ENCODE data around the gene PTPRG. TPM values are rescaled to one million over a fixed set of nuclear protein-coding genes. Genes with fewer than 3 reads are reported as not detected.

Gene PTPRG
- total RNA-seq, 2 donors from 2014 or later, result 26.0 to 26.3 TPM

DNA sequence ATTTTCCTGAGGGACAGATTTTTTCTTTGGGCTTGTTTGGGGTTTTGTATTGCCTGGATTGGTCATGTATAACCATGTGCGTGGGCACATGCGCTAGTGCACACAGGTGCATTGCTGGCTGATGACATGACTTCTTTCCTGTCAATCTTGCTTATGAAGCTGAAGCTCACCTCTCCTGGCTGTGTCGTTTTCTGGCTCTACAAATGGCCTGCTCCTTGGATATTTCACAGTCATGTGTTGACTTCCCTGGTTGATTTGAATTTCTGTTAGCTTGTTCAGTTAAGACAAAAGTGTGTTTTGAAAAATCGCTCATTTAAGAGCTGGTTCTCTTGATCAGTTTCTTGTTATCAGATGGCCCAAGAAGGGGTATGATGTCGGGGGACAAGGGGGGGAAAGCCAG is 11.5 kb downstream of the PTPRG start:
- intact Hi-C loops (cut with DNase I), result no loop called here
- TF ChIP-seq, protein P1, sequence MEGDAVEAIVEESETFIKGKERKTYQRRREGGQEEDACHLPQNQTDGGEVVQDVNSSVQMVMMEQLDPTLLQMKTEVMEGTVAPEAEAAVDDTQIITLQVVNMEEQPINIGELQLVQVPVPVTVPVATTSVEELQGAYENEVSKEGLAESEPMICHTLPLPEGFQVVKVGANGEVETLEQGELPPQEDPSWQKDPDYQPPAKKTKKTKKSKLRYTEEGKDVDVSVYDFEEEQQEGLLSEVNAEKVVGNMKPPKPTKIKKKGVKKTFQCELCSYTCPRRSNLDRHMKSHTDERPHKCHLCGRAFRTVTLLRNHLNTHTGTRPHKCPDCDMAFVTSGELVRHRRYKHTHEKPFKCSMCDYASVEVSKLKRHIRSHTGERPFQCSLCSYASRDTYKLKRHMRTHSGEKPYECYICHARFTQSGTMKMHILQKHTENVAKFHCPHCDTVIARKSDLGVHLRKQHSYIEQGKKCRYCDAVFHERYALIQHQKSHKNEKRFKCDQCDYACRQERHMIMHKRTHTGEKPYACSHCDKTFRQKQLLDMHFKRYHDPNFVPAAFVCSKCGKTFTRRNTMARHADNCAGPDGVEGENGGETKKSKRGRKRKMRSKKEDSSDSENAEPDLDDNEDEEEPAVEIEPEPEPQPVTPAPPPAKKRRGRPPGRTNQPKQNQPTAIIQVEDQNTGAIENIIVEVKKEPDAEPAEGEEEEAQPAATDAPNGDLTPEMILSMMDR (IDR thresholded peaks at IDR 0.05), result no peak

DNA sequence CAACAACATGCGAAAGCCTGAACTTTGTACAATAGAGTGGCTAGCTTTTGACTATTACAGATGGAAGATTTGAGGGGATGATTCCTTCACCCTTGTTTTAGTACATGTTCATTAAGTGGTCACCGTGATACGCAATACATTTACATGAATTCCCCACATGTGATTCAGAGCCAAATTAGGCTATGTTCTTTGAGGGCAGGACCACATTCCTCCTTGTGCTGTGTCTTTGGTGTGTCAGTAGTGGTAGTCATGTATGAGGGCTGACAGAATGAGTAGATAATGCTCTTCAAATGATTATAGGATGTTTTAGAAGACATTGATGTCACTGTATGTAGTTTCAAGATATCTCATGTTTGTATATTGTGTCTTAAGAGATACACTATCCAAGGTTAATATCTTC is 12.1 kb downstream of the PTPRG start:
- no peaks in the 10 kb centered on the region for H3K36me3 ChIP-seq
- no peaks in the 10 kb centered on the region for H3K9me3 ChIP-seq
- H3K9ac ChIP-seq (ENCODE audit: low read depth in 2 of 2, low read length in 2 of 2), result no peak overlapping the region
- no peaks in the 10 kb centered on the region for H3K4me1 ChIP-seq
- H3K4me3 ChIP-seq, result no peak overlapping the region
- intact Hi-C loops (cut with DNase I), result no loop called here
- no peak overlapping the region for H3K27ac ChIP-seq
- H3K27me3 ChIP-seq, result no peaks in the 10 kb centered on the region
- TF ChIP-seq, protein P1 (IDR thresholded peaks at IDR 0.05), result no peak
- no peak for DNase-seq

More for the DNA sequence above, 11.5 kb downstream of the PTPRG start:
- Histone ChIP-seq H3K36me3 (no peaks in the 10 kb centered on the region), H3K4me3 (no peak overlapping the region), H3K9me3 (no peaks in the 10 kb centered on the region), H3K9ac (ENCODE audit: low read depth in 2 of 2, low read length in 2 of 2) (no peak overlapping the region), H3K27me3 (no peaks in the 10 kb centered on the region), H3K27ac (no peak overlapping the region), H3K4me1 (no peaks in the 10 kb centered on the region)
- DNase-seq, result no peak

DNA sequence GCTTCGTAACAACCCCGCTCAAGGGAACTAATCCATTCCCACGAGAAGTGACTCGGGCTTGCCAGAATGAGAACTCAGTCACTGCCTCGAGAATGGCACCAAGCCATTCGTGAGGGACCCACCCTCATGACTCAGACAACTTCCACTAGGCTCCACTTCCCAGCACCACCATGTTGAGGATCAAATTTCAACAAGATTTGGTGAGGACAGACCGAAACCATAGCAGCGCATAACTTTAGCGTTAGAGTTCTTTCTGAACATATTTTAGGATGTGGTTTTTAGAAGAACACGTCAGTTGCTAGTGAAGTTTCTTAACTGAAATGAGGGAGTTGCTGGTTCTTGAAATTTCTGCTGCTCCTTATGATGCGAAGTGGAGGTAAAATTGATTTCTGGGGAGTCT is 13.5 kb downstream of the PTPRG start:
- DNase-seq, result no peak
- Histone ChIP-seq H3K27me3 (no peaks in the 10 kb centered on the region), H3K27ac (no peak overlapping the region), H3K36me3 (no peaks in the 10 kb centered on the region), H3K9me3 (no peaks in the 10 kb centered on the region), H3K4me3 (no peak overlapping the region), H3K4me1 (no peaks in the 10 kb centered on the region), H3K9ac (ENCODE audit: low read depth in 2 of 2, low read length in 2 of 2) (no peak overlapping the region)
- intact Hi-C loops (cut with DNase I), result no loop called here
- TF ChIP-seq, protein P1 (IDR thresholded peaks at IDR 0.05), result no peak

DNA sequence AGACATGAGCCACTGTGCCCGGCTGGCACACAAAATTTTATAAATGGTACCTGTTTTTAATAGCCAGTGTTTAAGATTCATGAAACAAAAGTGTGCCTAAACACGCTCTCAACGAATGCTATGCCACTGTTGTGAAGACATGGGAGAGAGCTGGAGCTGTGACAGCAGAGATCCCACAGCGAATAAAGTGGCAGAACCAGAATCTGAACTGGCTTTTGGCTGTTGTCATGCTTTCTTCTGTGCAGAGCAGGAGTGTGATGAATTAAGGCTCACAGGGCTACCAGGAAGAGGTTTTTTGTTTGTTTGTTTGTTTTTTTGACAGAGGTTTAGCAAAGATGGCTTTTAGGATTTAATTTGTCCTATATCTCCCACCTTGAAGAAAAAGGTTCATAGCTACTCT is 14.5 kb downstream of the PTPRG start:
- no peaks in the 10 kb centered on the region for H3K27me3 ChIP-seq
- H3K9ac ChIP-seq (ENCODE audit: low read depth in 2 of 2, low read length in 2 of 2), result no peak overlapping the region
- no peak for DNase-seq
- TF ChIP-seq, protein P1 (IDR thresholded peaks at IDR 0.05), result no peak
- H3K36me3 ChIP-seq, result no peaks in the 10 kb centered on the region
- no peaks in the 10 kb centered on the region for H3K4me1 ChIP-seq
- no peak overlapping the region for H3K27ac ChIP-seq
- intact Hi-C loops (cut with DNase I), result no loop called here
- no peak overlapping the region for H3K4me3 ChIP-seq
- no peaks in the 10 kb centered on the region for H3K9me3 ChIP-seq

DNA sequence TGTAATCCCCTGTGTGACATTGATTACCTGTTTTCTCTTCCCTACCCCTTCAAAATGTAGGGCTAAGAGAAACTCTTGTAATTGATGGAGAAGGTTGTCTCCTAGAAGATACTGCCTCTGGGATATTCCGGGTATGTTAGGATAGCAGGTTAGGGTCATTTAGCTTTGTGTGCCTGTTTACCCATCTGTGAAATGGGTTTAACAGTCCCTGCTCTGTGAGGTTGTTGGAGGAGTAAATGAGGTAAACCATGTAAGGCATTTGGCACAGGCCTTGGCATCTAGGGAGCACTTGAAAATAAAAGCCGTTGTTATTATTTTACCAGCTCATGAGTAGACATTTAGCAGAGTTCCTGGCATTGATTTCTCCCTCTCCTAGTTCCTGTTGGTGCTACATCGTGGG is 16.4 kb downstream of the PTPRG start:
- Histone ChIP-seq H3K27me3 (no peaks in the 10 kb centered on the region), H3K36me3 (no peaks in the 10 kb centered on the region), H3K27ac (no peak overlapping the region), H3K4me1 (no peaks in the 10 kb centered on the region), H3K4me3 (no peak overlapping the region), H3K9ac (ENCODE audit: low read depth in 2 of 2, low read length in 2 of 2) (no peak overlapping the region), H3K9me3 (no peaks in the 10 kb centered on the region)
- intact Hi-C loops (cut with DNase I), result no loop called here
- TF ChIP-seq, protein P1 (IDR thresholded peaks at IDR 0.05), result no peak
- no peak for DNase-seq
